IMR-90 (cell line): ENCODE results near the gene MCM5. TPM values are rescaled to one million over a fixed set of nuclear protein-coding genes. Genes with fewer than 3 reads are reported as not detected.

Source experiments
- ATAC-seq: fragments of 200-7000 bp; cut with Tn5 transposase; 2 replicates; pipeline ENCODE4 v1.9.1; 2020; ENCODE audit warnings: low read depth, mild to moderate bottlenecking, moderate library complexity
- BruUV-seq: library from RNA; stranded (reverse); fragments of 400-500 nt; replicated peaks from 2 replicates; lab custom pipeline; 2021; lab: Mats Ljungman, UMichigan
- CTCF ChIA-PET: fragments of 300-600 bp; formaldehyde crosslinking; extraction: SDS; loops from one replicate; lab custom pipeline; 2021; ENCODE audit warnings: antibody characterized with exemption; lab: Yijun Ruan, JAX
- POLR2A ChIA-PET: fragments of 300-600 bp; sonication (Branson Sonifier 250); formaldehyde crosslinking; loops from one replicate; lab custom pipeline; 2022; ENCODE audit warnings: antibody characterized with exemption; ENCODE audit not compliant: unreplicated experiment; lab: Charles Lee
- DNase-seq: peaks from one replicate; pipeline ENCODE4 v3.0.0; 2013
- H2AFZ ChIP-seq: replicated peaks from 2 replicates; pipeline ENCODE3; 2013; ENCODE audit warnings: low read length, mild to moderate bottlenecking; ENCODE audit not compliant: poor library complexity
- H2AK5ac ChIP-seq: 2 replicates; pipeline ENCODE4 v1.6.1; 2013; ENCODE audit warnings: low read depth, low read length, inconsistent platforms
- H2AK9ac ChIP-seq: replicated peaks from 2 replicates; pipeline ENCODE3; 2013; ENCODE audit warnings: mild to moderate bottlenecking, low read depth, low read length, moderate library complexity; ENCODE audit not compliant: poor library complexity
- H2BK120ac ChIP-seq: 2 replicates; pipeline ENCODE4 v1.6.1; 2013; ENCODE audit warnings: low read depth, low read length, inconsistent platforms
- H2BK15ac ChIP-seq: 3 replicates; pipeline ENCODE4 v1.6.1; 2013; ENCODE audit warnings: low read depth, low read length, inconsistent platforms
- H2BK20ac ChIP-seq: 2 replicates; pipeline ENCODE4 v1.6.1; 2013; ENCODE audit warnings: low read depth, mild to moderate bottlenecking, inconsistent platforms, low read length, moderate library complexity
- H2BK5ac ChIP-seq: 2 replicates; pipeline ENCODE4 v1.6.1; 2013; ENCODE audit warnings: mild to moderate bottlenecking, low read depth, low read length, inconsistent platforms; ENCODE audit not compliant: poor library complexity, severe bottlenecking
- H3K14ac ChIP-seq: replicated peaks from 2 replicates; pipeline ENCODE4 v1.6.1; 2013; ENCODE audit warnings: low read depth, low read length, inconsistent platforms
- H3K18ac ChIP-seq: 2 replicates; pipeline ENCODE4 v1.6.1; 2013; ENCODE audit warnings: low read depth, low read length, control low read depth
- H3K23ac ChIP-seq: 2 replicates; pipeline ENCODE4 v1.6.1; 2013; ENCODE audit warnings: low read depth, low read length, inconsistent platforms
- H3K27ac ChIP-seq: 2 replicates; pipeline ENCODE4 v1.5.1; 2013; ENCODE audit warnings: mild to moderate bottlenecking, control low read depth, low read length; ENCODE audit not compliant: insufficient read depth
- H3K27me3 ChIP-seq: 2 replicates; pipeline ENCODE4 v1.6.1; 2013; ENCODE audit warnings: low read length; ENCODE audit not compliant: control insufficient read depth, insufficient read depth
- H3K36me3 ChIP-seq: 2 replicates; pipeline ENCODE4 v1.6.1; 2013; ENCODE audit warnings: low read length, mixed read lengths; ENCODE audit not compliant: control insufficient read depth, insufficient read depth
- H3K4ac ChIP-seq: 2 replicates; pipeline ENCODE4 v1.6.1; 2013; ENCODE audit warnings: low read depth, low read length, inconsistent platforms
- H3K4me1 ChIP-seq: 2 replicates; pipeline ENCODE4 v1.6.1; 2013; ENCODE audit warnings: low read length, mixed read lengths; ENCODE audit not compliant: control insufficient read depth, insufficient read depth
- H3K4me2 ChIP-seq: 2 replicates; pipeline ENCODE4 v1.6.1; 2013; ENCODE audit warnings: low read depth, mild to moderate bottlenecking, control low read depth, low read length, moderate library complexity
- H3K4me3 ChIP-seq: 2 replicates; pipeline ENCODE4 v1.5.1; 2013; ENCODE audit warnings: low read depth, mild to moderate bottlenecking, control low read depth, low read length, moderate library complexity; ENCODE audit not compliant: insufficient read depth
- H3K56ac ChIP-seq: 2 replicates; pipeline ENCODE4 v1.6.1; 2013; ENCODE audit warnings: low read length, inconsistent platforms; ENCODE audit not compliant: insufficient read depth; ENCODE audit errors: extremely low read depth
- H3K79me1 ChIP-seq, 2 experiments: 2 replicates each; pipeline ENCODE4 v1.6.1; 2013; ENCODE audit warnings: low read length in 2 of 2, inconsistent platforms in 1 of 2, low read depth in 1 of 2
- H3K9ac ChIP-seq: 2 replicates; pipeline ENCODE4 v1.6.1; 2013; ENCODE audit warnings: low read depth, low read length, control low read depth
- H3K9me1 ChIP-seq: 2 replicates; pipeline ENCODE4 v1.6.1; 2013; ENCODE audit warnings: low read length, inconsistent platforms; ENCODE audit not compliant: insufficient read depth
- H3K9me3 ChIP-seq: 2 replicates; pipeline ENCODE4 v1.6.1; 2013; ENCODE audit warnings: low read length; ENCODE audit not compliant: control insufficient read depth, insufficient read depth
- H4K20me1 ChIP-seq: 2 replicates; pipeline ENCODE4 v1.6.1; 2013; ENCODE audit warnings: low read length, inconsistent platforms; ENCODE audit not compliant: insufficient read depth
- H4K5ac ChIP-seq: 2 replicates; pipeline ENCODE4 v1.6.1; 2013; ENCODE audit warnings: mild to moderate bottlenecking, low read depth, low read length, control low read depth
- H4K8ac ChIP-seq, 2 experiments: 2 replicates each; pipeline ENCODE4 v1.6.1; 2013; ENCODE audit warnings: low read depth in 2 of 2, low read length in 2 of 2, control low read depth in 1 of 2, inconsistent platforms in 1 of 2
- H4K91ac ChIP-seq: 2 replicates; pipeline ENCODE4 v1.6.1; 2013; ENCODE audit warnings: low read depth, low read length, inconsistent platforms; ENCODE audit not compliant: insufficient read depth
- BHLHE40 ChIP-seq: fragments of 150-350 bp; IDR thresholded peaks from 2 replicates; pipeline ENCODE4 v1.6.1; 2016; ENCODE audit warnings: mild to moderate bottlenecking, low read depth, low read length
- CEBPB ChIP-seq: IDR thresholded peaks from 2 replicates; pipeline ENCODE4 v1.6.1; 2012; ENCODE audit warnings: low read depth, low read length, improper control_type of control experiment
- CHD1 ChIP-seq: IDR thresholded peaks from 2 replicates; pipeline ENCODE4 v1.6.1; 2012; ENCODE audit warnings: low read depth, low read length, improper control_type of control experiment
- CTCF ChIP-seq: conservative IDR thresholded peaks from 2 replicates; pipeline ENCODE4 v1.5.1; 2012; ENCODE audit warnings: mild to moderate bottlenecking, low read depth, low read length, improper control_type of control experiment
- ELK1 ChIP-seq: fragments of 150-350 bp; IDR thresholded peaks from 2 replicates; pipeline ENCODE4 v1.6.1; 2016; ENCODE audit warnings: low read depth, mild to moderate bottlenecking, low read length, moderate library complexity, borderline replicate concordance
- FOS ChIP-seq: fragments of 150-350 bp; IDR thresholded peaks from 2 replicates; pipeline ENCODE4 v1.6.1; 2016; ENCODE audit warnings: low read depth, low read length
- MAZ ChIP-seq: IDR thresholded peaks from 2 replicates; pipeline ENCODE4 v1.6.1; 2012; ENCODE audit warnings: low read depth, mild to moderate bottlenecking, low read length, improper control_type of control experiment, moderate library complexity, borderline replicate concordance
- POLR2A ChIP-seq: IDR thresholded peaks from 2 replicates; pipeline ENCODE4 v1.6.1; 2012; ENCODE audit warnings: mild to moderate bottlenecking, low read depth, low read length
- RAD21 ChIP-seq: IDR thresholded peaks from 2 replicates; pipeline ENCODE4 v1.6.1; 2012; ENCODE audit warnings: low read length, improper control_type of control experiment
- RCOR1 ChIP-seq: IDR thresholded peaks from 2 replicates; pipeline ENCODE4 v1.6.1; 2012; ENCODE audit warnings: mild to moderate bottlenecking, low read length, improper control_type of control experiment; ENCODE audit not compliant: insufficient replicate concordance
- SMC3 ChIP-seq: fragments of 150-350 bp; IDR thresholded peaks from 2 replicates; pipeline ENCODE4 v1.6.1; 2016; ENCODE audit warnings: low read depth, mild to moderate bottlenecking, antibody characterized with exemption, low read length, moderate library complexity
- USF2 ChIP-seq: fragments of 150-350 bp; IDR thresholded peaks from 2 replicates; pipeline ENCODE4 v1.6.1; 2017; ENCODE audit warnings: mild to moderate bottlenecking, antibody characterized with exemption, low read length, low read depth
- WGBS, 2 experiments: methylation state at CpG; one replicate each; pipeline versions ENCODE4 v1.1.5 to v1.1.7; 2013; ENCODE audit warnings: missing lambda C conversion rate in 2 of 2; ENCODE audit not compliant: insufficient read length in 1 of 2; ENCODE audit errors: extremely low coverage in 2 of 2; 5-methylcytosine and 5-hydroxymethylcytosine counted together
- dilution Hi-C: fragments of 300-500 bp; cut with HindIII; formaldehyde crosslinking; loops from one replicate; pipeline ENCODE4 v1.14.3; 2018; ENCODE audit warnings: low sequenced_read_pairs; ENCODE audit not compliant: unreplicated experiment
- in situ Hi-C: fragments of 300-500 bp; cut with MboI; formaldehyde crosslinking; loops from 3 replicates; pipeline ENCODE4 v1.14.3; 2019; ENCODE audit warnings: low sequenced_read_pairs, inconsistent platforms, mixed read lengths
- intact Hi-C: fragments of 100-400 bp; cut with micrococcal nuclease; formaldehyde crosslinking; loops from 2 replicates; pipeline ENCODE4 v1.10.0; 2022
- polyA plus RNA-seq, 3 experiments: library from polyadenylated mRNA; depleted of rRNA; stranded (reverse); fragments of >200 nt; gene quantifications; 2 replicates each; pipeline ENCODE4 v1.2.3, GENCODE V29; 2012; ENCODE audit warnings: low replicate concordance in 1 of 3
- total RNA-seq: library from RNA; depleted of rRNA; stranded (reverse); fragments of >200 nt; gene quantifications from 2 replicates; pipeline ENCODE4 v1.2.3, GENCODE V29; 2012

Gene MCM5
- total and polyA plus RNA-seq, 2 of the 4 experiments (the other 2 are of a cell fraction) = 43.0 to 58.6 TPM

GRCh38 chr22:35443338-35443737 is 43.4 kb downstream of the MCM5 start:
- no peak overlapping the region for H4K91ac ChIP-seq
- H3K9me1 ChIP-seq = peaks cover 18% of the 10 kb centered on the region
- DNase-seq (no peak), ATAC-seq (no peak)
- no peaks in the 10 kb centered on the region for H3K9me3 ChIP-seq
- no peak overlapping the region for H2AFZ ChIP-seq
- H2AK5ac ChIP-seq = no peak overlapping the region
- WGBS, 2 experiments = 75% methylated on average over 2 of the region's 6 CpGs; no CpG with 5 or more reads in 1 of the 2 experiments
- peaks cover 0 to 12% of the 10 kb centered on the region in 2 experiments; a peak in 1 of 4 replicates for H3K79me1 ChIP-seq
- no peak overlapping the region for H2BK20ac ChIP-seq
- H3K14ac ChIP-seq = no peak overlapping the region
- intact Hi-C loops (no loop called here), dilution Hi-C loops (no loop called here), in situ Hi-C loops (no loop called here)
- H3K4me2 ChIP-seq = no peak overlapping the region
- H2BK5ac ChIP-seq = no peak overlapping the region
- no peaks in the 10 kb centered on the region for H3K36me3 ChIP-seq
- no peak overlapping the region for H3K4me3 ChIP-seq
- H4K8ac ChIP-seq = no peak overlapping the region
- H3K23ac ChIP-seq = no peak overlapping the region
- ChIA-PET CTCF (no interaction called here), POLR2A (no interaction called here)
- H3K9ac ChIP-seq = no peak overlapping the region
- H3K18ac ChIP-seq = no peak overlapping the region
- no peak overlapping the region for H2AK9ac ChIP-seq
- H4K5ac ChIP-seq = no peak overlapping the region
- no peaks in the 10 kb centered on the region for H4K20me1 ChIP-seq
- no peak overlapping the region for H2BK120ac ChIP-seq
- H3K27ac ChIP-seq = no peak overlapping the region
- H3K27me3 ChIP-seq = no peaks in the 10 kb centered on the region
- no TSS peak for BruUV-seq
- H3K4ac ChIP-seq = no peak overlapping the region
- H3K56ac ChIP-seq = no peak overlapping the region
- peaks cover 21% of the 10 kb centered on the region for H3K4me1 ChIP-seq
- TF ChIP-seq SMC3 (no peak), CEBPB (no peak), FOS (no peak), USF2 (no peak), BHLHE40 (no peak), RCOR1 (no peak), CTCF (no peak), RAD21 (no peak), MAZ (no peak), POLR2A (no peak), ELK1 (no peak), CHD1 (no peak)
- H2BK15ac ChIP-seq = no peak overlapping the region
